ENCODE data around the gene SGK1. TPM values are rescaled to one million over a fixed set of nuclear protein-coding genes. Genes with fewer than 3 reads are reported as not detected.

The SGK1 gene
- polyA plus RNA-seq, 1 donor from 2014 or later, result 10.3 TPM

DNA sequence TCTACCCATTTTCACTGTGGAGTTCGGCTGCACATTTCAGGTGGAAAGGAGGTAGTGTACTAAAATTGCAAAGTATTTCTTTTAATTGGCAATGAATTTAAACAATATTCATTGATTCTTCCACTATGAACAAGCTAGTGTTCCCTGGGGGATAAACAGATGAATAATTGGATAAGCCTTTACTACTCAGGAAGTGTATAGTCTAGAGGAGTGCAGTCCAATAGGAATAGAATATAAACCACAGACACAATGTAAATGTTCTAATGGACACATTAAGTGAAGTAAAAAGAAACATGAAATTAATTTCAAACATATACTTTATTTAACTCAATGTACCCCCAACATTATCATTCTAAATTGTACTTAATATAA, 28.7 kb downstream of the SGK1 start:
- Histone ChIP-seq H3K27ac (ENCODE audit: low read length) (no peak overlapping the region), H3K9me2 (ENCODE audit: insufficient read depth, low read length) (no peaks in the 10 kb centered on the region), H4K20me1 (ENCODE audit: insufficient read depth) (no peaks in the 10 kb centered on the region), H3F3A (ENCODE audit: insufficient read depth, low read length, poor library complexity, severe bottlenecking) (no peaks in the 10 kb centered on the region), H3K4me2 (ENCODE audit: low read length) (no peak overlapping the region), H3K4me3 (ENCODE audit: low read length) (no peak overlapping the region), H3K9ac (ENCODE audit: low read length) (no peak overlapping the region), H2AFZ (ENCODE audit: low read depth, low read length) (no peak overlapping the region), H3K36me3 (ENCODE audit: insufficient read depth, low read length) (no peaks in the 10 kb centered on the region), H3K79me2 (replicated peaks; ENCODE audit: insufficient read depth, low read length) (no peaks in the 10 kb centered on the region), H3K9me3 (ENCODE audit: low read length) (no peaks in the 10 kb centered on the region), H3K27me3 (ENCODE audit: insufficient read depth, low read depth, low read length) (no peaks in the 10 kb centered on the region)
- TF ChIP-seq MXI1 (conservative IDR thresholded peaks at IDR 0.05; ENCODE audit: poor library complexity, severe bottlenecking) (no peak), EP300 (conservative IDR thresholded peaks at IDR 0.05; ENCODE audit: poor library complexity, severe bottlenecking) (no peak), EZH2 (IDR thresholded peaks at IDR 0.05; ENCODE audit: borderline replicate concordance, insufficient read depth, low read length, poor library complexity, severe bottlenecking) (no peak), RAD21 (conservative IDR thresholded peaks at IDR 0.05) (no peak)
- TF ChIP-seq, protein P1, sequence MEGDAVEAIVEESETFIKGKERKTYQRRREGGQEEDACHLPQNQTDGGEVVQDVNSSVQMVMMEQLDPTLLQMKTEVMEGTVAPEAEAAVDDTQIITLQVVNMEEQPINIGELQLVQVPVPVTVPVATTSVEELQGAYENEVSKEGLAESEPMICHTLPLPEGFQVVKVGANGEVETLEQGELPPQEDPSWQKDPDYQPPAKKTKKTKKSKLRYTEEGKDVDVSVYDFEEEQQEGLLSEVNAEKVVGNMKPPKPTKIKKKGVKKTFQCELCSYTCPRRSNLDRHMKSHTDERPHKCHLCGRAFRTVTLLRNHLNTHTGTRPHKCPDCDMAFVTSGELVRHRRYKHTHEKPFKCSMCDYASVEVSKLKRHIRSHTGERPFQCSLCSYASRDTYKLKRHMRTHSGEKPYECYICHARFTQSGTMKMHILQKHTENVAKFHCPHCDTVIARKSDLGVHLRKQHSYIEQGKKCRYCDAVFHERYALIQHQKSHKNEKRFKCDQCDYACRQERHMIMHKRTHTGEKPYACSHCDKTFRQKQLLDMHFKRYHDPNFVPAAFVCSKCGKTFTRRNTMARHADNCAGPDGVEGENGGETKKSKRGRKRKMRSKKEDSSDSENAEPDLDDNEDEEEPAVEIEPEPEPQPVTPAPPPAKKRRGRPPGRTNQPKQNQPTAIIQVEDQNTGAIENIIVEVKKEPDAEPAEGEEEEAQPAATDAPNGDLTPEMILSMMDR (IDR thresholded peaks at IDR 0.05; ENCODE audit: poor library complexity, severe bottlenecking), result no peak

DNA sequence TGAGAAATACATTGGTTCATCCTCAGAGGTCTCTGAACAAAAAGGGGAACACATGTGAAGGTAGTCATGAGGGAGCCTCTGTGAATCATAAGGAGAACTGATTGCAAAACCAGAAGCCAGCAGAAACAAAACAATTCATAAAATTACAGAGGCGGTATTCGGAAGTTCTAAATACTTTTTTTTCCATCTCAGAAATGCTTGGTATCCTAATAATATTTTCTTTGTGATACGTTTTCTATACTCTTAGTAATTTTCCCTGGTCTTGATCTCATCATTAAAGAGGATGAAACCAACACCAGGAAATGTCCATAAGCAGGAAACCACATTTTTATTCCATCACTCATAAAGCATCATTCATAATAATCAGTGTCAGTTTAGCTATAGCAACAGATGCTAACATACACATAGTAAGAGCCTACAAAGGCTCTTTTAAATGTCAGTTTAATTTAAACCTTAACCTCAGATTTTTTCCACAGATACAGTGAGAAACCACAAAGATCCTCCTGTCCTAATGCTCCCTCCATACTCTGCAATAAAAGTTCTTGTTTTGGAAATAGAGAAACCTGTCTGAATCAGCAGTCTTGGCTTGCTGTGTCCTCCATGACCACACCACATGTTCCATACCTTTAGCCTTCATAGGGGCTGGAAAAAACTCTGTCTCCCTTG, 29.2 kb downstream of the SGK1 start:
- Histone ChIP-seq H2AFZ (ENCODE audit: low read depth, low read length) (no peak overlapping the region), H3K27me3 (ENCODE audit: insufficient read depth, low read depth, low read length) (no peaks in the 10 kb centered on the region), H3K4me2 (ENCODE audit: low read length) (no peak overlapping the region)

More for the DNA sequence above, 29.2 kb downstream of the SGK1 start:
- Histone ChIP-seq H3K27ac (ENCODE audit: low read length) (no peak overlapping the region), H3K9ac (ENCODE audit: low read length) (no peak overlapping the region), H3F3A (ENCODE audit: insufficient read depth, low read length, poor library complexity, severe bottlenecking) (no peaks in the 10 kb centered on the region), H3K36me3 (ENCODE audit: insufficient read depth, low read length) (no peaks in the 10 kb centered on the region), H3K4me3 (ENCODE audit: low read length) (no peak overlapping the region), H4K20me1 (ENCODE audit: insufficient read depth) (no peaks in the 10 kb centered on the region), H3K9me3 (ENCODE audit: low read length) (no peaks in the 10 kb centered on the region), H3K79me2 (replicated peaks; ENCODE audit: insufficient read depth, low read length) (no peaks in the 10 kb centered on the region), H3K9me2 (ENCODE audit: insufficient read depth, low read length) (no peaks in the 10 kb centered on the region)
- TF ChIP-seq, protein P1 (IDR thresholded peaks at IDR 0.05; ENCODE audit: poor library complexity, severe bottlenecking), result no peak
- TF ChIP-seq EP300 (conservative IDR thresholded peaks at IDR 0.05; ENCODE audit: poor library complexity, severe bottlenecking) (no peak), POLR2AphosphoS5 (IDR thresholded peaks at IDR 0.05) (no peak), MXI1 (conservative IDR thresholded peaks at IDR 0.05; ENCODE audit: poor library complexity, severe bottlenecking) (no peak), RAD21 (conservative IDR thresholded peaks at IDR 0.05) (no peak), TAF1 (IDR thresholded peaks at IDR 0.05; ENCODE audit: low read depth) (no peak), SMC3 (conservative IDR thresholded peaks at IDR 0.05; ENCODE audit: poor library complexity) (no peak), EZH2 (IDR thresholded peaks at IDR 0.05; ENCODE audit: borderline replicate concordance, insufficient read depth, low read length, poor library complexity, severe bottlenecking) (no peak)
- TF ChIP-seq, protein P2, sequence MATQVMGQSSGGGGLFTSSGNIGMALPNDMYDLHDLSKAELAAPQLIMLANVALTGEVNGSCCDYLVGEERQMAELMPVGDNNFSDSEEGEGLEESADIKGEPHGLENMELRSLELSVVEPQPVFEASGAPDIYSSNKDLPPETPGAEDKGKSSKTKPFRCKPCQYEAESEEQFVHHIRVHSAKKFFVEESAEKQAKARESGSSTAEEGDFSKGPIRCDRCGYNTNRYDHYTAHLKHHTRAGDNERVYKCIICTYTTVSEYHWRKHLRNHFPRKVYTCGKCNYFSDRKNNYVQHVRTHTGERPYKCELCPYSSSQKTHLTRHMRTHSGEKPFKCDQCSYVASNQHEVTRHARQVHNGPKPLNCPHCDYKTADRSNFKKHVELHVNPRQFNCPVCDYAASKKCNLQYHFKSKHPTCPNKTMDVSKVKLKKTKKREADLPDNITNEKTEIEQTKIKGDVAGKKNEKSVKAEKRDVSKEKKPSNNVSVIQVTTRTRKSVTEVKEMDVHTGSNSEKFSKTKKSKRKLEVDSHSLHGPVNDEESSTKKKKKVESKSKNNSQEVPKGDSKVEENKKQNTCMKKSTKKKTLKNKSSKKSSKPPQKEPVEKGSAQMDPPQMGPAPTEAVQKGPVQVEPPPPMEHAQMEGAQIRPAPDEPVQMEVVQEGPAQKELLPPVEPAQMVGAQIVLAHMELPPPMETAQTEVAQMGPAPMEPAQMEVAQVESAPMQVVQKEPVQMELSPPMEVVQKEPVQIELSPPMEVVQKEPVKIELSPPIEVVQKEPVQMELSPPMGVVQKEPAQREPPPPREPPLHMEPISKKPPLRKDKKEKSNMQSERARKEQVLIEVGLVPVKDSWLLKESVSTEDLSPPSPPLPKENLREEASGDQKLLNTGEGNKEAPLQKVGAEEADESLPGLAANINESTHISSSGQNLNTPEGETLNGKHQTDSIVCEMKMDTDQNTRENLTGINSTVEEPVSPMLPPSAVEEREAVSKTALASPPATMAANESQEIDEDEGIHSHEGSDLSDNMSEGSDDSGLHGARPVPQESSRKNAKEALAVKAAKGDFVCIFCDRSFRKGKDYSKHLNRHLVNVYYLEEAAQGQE (IDR thresholded peaks at IDR 0.05; ENCODE audit: borderline replicate concordance), result no peak
